ENCODE data around the gene TEKT1. TPM values are rescaled to one million over a fixed set of nuclear protein-coding genes. Genes with fewer than 3 reads are reported as not detected.

TEKT1 gene
- total and polyA plus RNA-seq, 7 experiments from 2014 or later = not detected

- Mint-ChIP-seq H3K27me3 (peaks cover 0 to 29% (median 0%) of the 10 kb centered on the region in 5 donors), H3K27ac (no peak overlapping the region), H3K4me1 (no peaks in the 10 kb centered on the region), H3K4me3 (no peak overlapping the region), H3K9me3 (no peaks in the 10 kb centered on the region), H3K36me3 (no peaks in the 10 kb centered on the region)
- intact Hi-C loops (cut with micrococcal nuclease) = loop anchor here in 1 of 2 donors (1.0 kb wide), 1 partner anchor 31 kb away; the partner anchor contains the start of gene TEKT1
- Histone ChIP-seq H3K27ac (ENCODE audit: low read depth, low read length) (no peak overlapping the region), H3K36me3 (ENCODE audit: control insufficient read depth in 2 of 3, insufficient read depth in 3 of 3, low read length in 3 of 3) (no peaks in the 10 kb centered on the region), H3K4me3 (ENCODE audit: low read length) (no peak overlapping the region), H3K9me3 (ENCODE audit: control insufficient read depth in 2 of 3, low read length in 3 of 3) (no peaks in the 10 kb centered on the region), H3K27me3 (ENCODE audit: control insufficient read depth in 2 of 2, insufficient read depth in 2 of 2, low read length in 2 of 2) (no peaks in the 10 kb centered on the region), H3K4me1 (ENCODE audit: control insufficient read depth in 2 of 2, insufficient read depth in 2 of 2, low read length in 2 of 2) (no peaks in the 10 kb centered on the region)
- DNase-seq (no peak), ATAC-seq (no peak)
- ChIA-PET POLR2A (no interaction called here), CTCF (no interaction called here)
These were observed 31.0 kb downstream of the TEKT1 start for GRCh38 chr17:6800422-6801027.

DNA sequence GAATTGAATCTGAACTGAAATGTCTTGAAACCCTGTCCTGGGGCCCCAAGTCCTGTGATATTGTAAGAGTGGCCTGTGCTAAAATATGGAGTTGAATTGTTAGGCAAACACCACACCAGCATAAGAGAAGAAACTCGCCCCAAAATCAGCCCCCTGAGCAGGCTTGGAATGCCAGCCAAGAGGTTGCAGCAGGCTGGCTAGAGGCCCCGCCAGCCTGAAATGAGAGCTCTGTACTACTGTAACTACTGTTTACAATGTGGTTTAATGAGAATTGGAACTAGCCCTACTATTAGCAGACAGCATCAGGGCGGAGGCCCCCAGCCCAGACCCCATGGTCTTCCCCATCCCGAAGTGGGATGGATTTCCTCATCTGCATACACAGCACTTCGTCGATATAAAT is 31.8 kb downstream of the TEKT1 start:
- no peak for ATAC-seq
- DNase-seq = no peak
- no peaks in the 10 kb centered on the region for H3K4me1 ChIP-seq (ENCODE audit: control insufficient read depth in 2 of 2, insufficient read depth in 2 of 2, low read length in 2 of 2)
- CTCF ChIA-PET = no interaction called here
- H3K4me3 ChIP-seq (ENCODE audit: low read length) = no peak overlapping the region
- no peak overlapping the region for H3K4me3 Mint-ChIP-seq
- no peaks in the 10 kb centered on the region for H3K9me3 Mint-ChIP-seq
- no peaks in the 10 kb centered on the region for H3K27me3 ChIP-seq (ENCODE audit: control insufficient read depth in 2 of 2, insufficient read depth in 2 of 2, low read length in 2 of 2)
- intact Hi-C loops (cut with micrococcal nuclease) = no loop called here
- no peaks in the 10 kb centered on the region for H3K36me3 Mint-ChIP-seq
- no peaks in the 10 kb centered on the region for H3K9me3 ChIP-seq (ENCODE audit: control insufficient read depth in 2 of 3, low read length in 3 of 3)
- H3K36me3 ChIP-seq (ENCODE audit: control insufficient read depth in 2 of 3, insufficient read depth in 3 of 3, low read length in 3 of 3) = no peaks in the 10 kb centered on the region
- peaks cover 0 to 21% (median 0%) of the 10 kb centered on the region in 5 donors for H3K27me3 Mint-ChIP-seq
- no peaks in the 10 kb centered on the region for H3K4me1 Mint-ChIP-seq
- peak overlapping the region in 1 of 9 donors; percentile 55 for H3K27ac Mint-ChIP-seq
- POLR2A ChIA-PET = no interaction called here
- H3K27ac ChIP-seq (ENCODE audit: low read depth, low read length) = no peak overlapping the region

- intact Hi-C loops (cut with micrococcal nuclease) = no loop called here
- no peaks in the 10 kb centered on the region for H3K9me3 ChIP-seq (ENCODE audit: control insufficient read depth in 2 of 3, low read length in 3 of 3)
- Mint-ChIP-seq H3K27me3 (peaks cover under 1 to 15% (median 4%) of the 10 kb centered on the region in 5 donors), H3K4me1 (peaks cover 0 to 5% (median 0%) of the 10 kb centered on the region in 7 donors), H3K4me3 (no peak overlapping the region), H3K36me3 (no peaks in the 10 kb centered on the region), H3K9me3 (no peaks in the 10 kb centered on the region), H3K27ac (no peak overlapping the region)
- no peak for ATAC-seq
- no peaks in the 10 kb centered on the region for H3K36me3 ChIP-seq (ENCODE audit: control insufficient read depth in 2 of 3, insufficient read depth in 3 of 3, low read length in 3 of 3)
- ChIA-PET CTCF (no interaction called here), POLR2A (no interaction called here)
- H3K27ac ChIP-seq (ENCODE audit: low read depth, low read length) = no peak overlapping the region
- no peaks in the 10 kb centered on the region for H3K4me1 ChIP-seq (ENCODE audit: control insufficient read depth in 2 of 2, insufficient read depth in 2 of 2, low read length in 2 of 2)
- no peaks in the 10 kb centered on the region for H3K27me3 ChIP-seq (ENCODE audit: control insufficient read depth in 2 of 2, insufficient read depth in 2 of 2, low read length in 2 of 2)
- no peak overlapping the region for H3K4me3 ChIP-seq (ENCODE audit: low read length)
- DNase-seq = no peak
These were observed 33.7 kb downstream of the TEKT1 start for GRCh38 chr17:6797718-6798351.

- H3K4me1 Mint-ChIP-seq = peaks cover 0 to 5% (median 0%) of the 10 kb centered on the region in 7 donors
- H3K9me3 Mint-ChIP-seq = no peaks in the 10 kb centered on the region
- no peaks in the 10 kb centered on the region for H3K27me3 ChIP-seq (ENCODE audit: control insufficient read depth in 2 of 2, insufficient read depth in 2 of 2, low read length in 2 of 2)
- DNase-seq = no peak
- H3K27ac Mint-ChIP-seq = no peak overlapping the region
- CTCF ChIA-PET = no interaction called here
- H3K4me1 ChIP-seq (ENCODE audit: control insufficient read depth in 2 of 2, insufficient read depth in 2 of 2, low read length in 2 of 2) = no peaks in the 10 kb centered on the region
- no peak for ATAC-seq
- H3K9me3 ChIP-seq (ENCODE audit: control insufficient read depth in 2 of 3, low read length in 3 of 3) = no peaks in the 10 kb centered on the region
- no peak overlapping the region for H3K27ac ChIP-seq (ENCODE audit: low read depth, low read length)
- no peak overlapping the region for H3K4me3 Mint-ChIP-seq
- H3K36me3 ChIP-seq (ENCODE audit: control insufficient read depth in 2 of 3, insufficient read depth in 3 of 3, low read length in 3 of 3) = no peaks in the 10 kb centered on the region
- no peaks in the 10 kb centered on the region for H3K36me3 Mint-ChIP-seq
- H3K27me3 Mint-ChIP-seq = peaks cover 8 to 17% (median 11%) of the 10 kb centered on the region in 5 donors
- H3K4me3 ChIP-seq (ENCODE audit: low read length) = no peak overlapping the region
- intact Hi-C loops (cut with micrococcal nuclease) = no loop called here
- POLR2A ChIA-PET = no interaction called here
These were observed 34.5 kb downstream of the TEKT1 start for GRCh38 chr17:6796887-6797490.

DNA sequence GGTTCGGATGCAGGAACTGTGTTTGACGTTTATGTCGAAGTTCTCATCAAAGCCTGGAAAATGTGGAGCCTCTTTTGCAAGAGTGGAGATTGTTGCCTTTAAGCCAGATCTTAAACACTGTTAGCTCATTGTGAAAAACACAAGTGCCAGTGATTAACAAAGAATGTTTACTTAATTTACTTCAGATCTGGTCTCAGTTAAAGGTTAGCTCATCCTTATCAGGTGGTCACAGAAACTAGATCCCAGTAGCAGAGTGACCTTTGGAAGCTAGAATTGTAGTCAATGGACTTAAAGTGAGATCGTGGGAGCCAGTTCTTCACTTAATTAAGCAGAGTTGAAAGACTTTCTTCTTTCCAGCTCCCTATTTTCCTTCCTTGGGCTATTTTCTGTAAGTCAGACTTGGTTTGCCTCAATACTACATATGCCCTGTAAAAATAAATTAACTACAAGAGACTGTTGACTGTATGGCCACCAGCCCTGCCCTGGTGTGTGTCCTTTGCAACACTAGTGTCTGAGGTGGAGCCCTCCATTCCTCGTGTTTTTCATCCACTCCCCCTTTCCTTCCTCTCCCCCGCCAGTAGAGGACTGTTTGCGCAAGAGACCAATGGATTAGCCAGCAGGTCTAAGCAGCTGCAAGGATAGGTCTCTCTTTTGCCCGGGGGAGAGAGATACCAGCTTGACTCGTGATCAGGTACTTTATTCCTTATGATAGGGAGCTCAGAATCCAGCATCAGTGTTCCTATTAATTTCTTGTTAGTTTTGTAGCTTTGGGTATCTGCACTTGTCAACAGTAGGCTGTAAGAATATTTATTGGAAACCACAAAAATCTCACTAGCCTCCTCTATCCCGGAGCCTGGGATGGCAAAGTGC is 35.3 kb downstream of the TEKT1 start:
- Histone ChIP-seq H3K4me3 (ENCODE audit: low read length) (no peak overlapping the region), H3K9me3 (ENCODE audit: control insufficient read depth in 2 of 3, low read length in 3 of 3) (no peaks in the 10 kb centered on the region), H3K27ac (ENCODE audit: low read depth, low read length) (no peak overlapping the region), H3K4me1 (ENCODE audit: control insufficient read depth in 2 of 2, insufficient read depth in 2 of 2, low read length in 2 of 2) (no peaks in the 10 kb centered on the region), H3K27me3 (ENCODE audit: control insufficient read depth in 2 of 2, insufficient read depth in 2 of 2, low read length in 2 of 2) (no peaks in the 10 kb centered on the region), H3K36me3 (ENCODE audit: control insufficient read depth in 2 of 3, insufficient read depth in 3 of 3, low read length in 3 of 3) (no peaks in the 10 kb centered on the region)
- intact Hi-C loops (cut with micrococcal nuclease) = no loop called here
- no peak overlapping the region for H3K27ac Mint-ChIP-seq
- CTCF ChIA-PET = no interaction called here
- peaks cover 0 to 2% (median 0%) of the 10 kb centered on the region in 11 donors for H3K9me3 Mint-ChIP-seq
- no peaks in the 10 kb centered on the region for H3K36me3 Mint-ChIP-seq
- peaks cover 8 to 17% (median 11%) of the 10 kb centered on the region in 5 donors for H3K27me3 Mint-ChIP-seq
- H3K4me1 Mint-ChIP-seq = peaks cover 0 to 5% (median 0%) of the 10 kb centered on the region in 7 donors
- ATAC-seq (no peak), DNase-seq (no peak)
- no peak overlapping the region for H3K4me3 Mint-ChIP-seq
- POLR2A ChIA-PET = no interaction called here

DNA sequence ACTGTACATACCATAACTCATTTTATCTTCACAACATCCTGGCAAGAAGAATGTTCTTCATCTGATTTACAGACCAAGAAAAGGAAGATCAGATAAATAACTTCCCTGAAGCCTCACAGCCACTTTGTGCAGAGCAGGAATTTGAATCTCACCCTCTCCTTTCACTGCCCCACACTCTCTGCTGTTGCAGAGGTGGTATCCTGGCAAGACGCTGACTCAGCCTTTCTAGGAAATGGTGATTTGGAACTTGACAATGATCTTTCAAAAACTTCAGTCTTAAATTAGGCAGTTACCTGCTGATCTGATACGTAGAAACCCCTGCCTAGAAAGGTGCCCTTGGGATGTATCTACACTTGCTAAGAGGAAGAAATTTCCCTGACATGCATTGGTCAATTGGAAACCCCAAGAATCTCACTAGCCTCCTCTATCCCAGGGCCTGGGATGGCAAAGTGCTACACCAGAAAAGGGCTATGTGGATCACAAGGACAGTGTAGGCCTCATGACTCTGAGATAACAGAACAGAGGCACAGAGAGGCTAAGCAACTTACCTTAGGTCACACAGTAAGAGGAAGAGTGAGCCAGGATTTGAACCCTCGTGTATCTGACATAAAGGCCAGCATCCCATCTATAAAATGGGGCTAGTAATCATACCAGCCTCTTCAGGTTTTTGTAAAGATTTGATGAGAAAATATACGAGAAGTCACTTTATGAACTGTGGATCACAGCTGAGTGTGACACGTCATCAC is 37.6 kb downstream of the TEKT1 start:
- H3K36me3 Mint-ChIP-seq = no peaks in the 10 kb centered on the region
- H3K27me3 ChIP-seq (ENCODE audit: control insufficient read depth in 2 of 2, insufficient read depth in 2 of 2, low read length in 2 of 2) = no peaks in the 10 kb centered on the region
- no peak overlapping the region for H3K4me3 Mint-ChIP-seq
- H3K27ac ChIP-seq (ENCODE audit: low read depth, low read length) = no peak overlapping the region
- peaks cover 15 to 32% (median 22%) of the 10 kb centered on the region in 5 donors for H3K27me3 Mint-ChIP-seq
- no peaks in the 10 kb centered on the region for H3K36me3 ChIP-seq (ENCODE audit: control insufficient read depth in 2 of 3, insufficient read depth in 3 of 3, low read length in 3 of 3)
- DNase-seq (no peak), ATAC-seq (no peak)
- ChIA-PET CTCF (no interaction called here), POLR2A (no interaction called here)
- intact Hi-C loops (cut with micrococcal nuclease) = no loop called here
- no peaks in the 10 kb centered on the region for H3K4me1 ChIP-seq (ENCODE audit: control insufficient read depth in 2 of 2, insufficient read depth in 2 of 2, low read length in 2 of 2)
- peaks cover 0 to 2% (median 0%) of the 10 kb centered on the region in 11 donors for H3K9me3 Mint-ChIP-seq
- no peaks in the 10 kb centered on the region for H3K9me3 ChIP-seq (ENCODE audit: control insufficient read depth in 2 of 3, low read length in 3 of 3)
- no peak overlapping the region for H3K27ac Mint-ChIP-seq
- H3K4me1 Mint-ChIP-seq = peaks cover 0 to 5% (median 0%) of the 10 kb centered on the region in 7 donors
- H3K4me3 ChIP-seq (ENCODE audit: low read length) = no peak overlapping the region

All from naive thymus-derived CD4-positive, alpha-beta T cell (primary cell).